ENCODE results near the gene PDZD2.

DNA sequence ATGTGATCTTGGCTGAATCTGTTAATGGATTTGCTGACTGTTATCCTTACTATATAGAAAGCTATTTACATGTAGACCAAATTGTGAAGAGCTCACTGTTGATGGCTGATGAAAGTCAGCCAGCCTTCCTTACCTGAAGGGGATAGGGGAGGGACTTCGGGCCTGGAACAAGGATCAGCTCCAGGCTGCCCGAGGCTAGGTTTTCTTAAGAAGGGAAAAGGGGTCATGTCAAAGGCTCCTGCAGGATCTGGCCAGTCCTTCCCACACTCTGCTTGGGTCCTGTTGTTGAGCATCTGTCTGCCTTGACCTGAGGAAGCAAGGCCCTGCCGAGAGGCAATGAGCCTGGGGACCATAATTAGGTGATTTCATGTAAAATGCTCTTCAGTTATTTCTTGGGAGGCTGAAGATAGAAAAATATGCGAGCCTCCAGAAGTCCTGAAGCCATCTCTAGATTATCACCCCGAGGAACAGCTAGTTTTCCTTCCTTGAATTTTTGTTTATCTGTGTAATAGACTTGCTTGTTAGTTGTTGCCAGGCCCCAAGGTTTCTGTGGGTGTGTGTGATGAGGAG lies 261.4 kb downstream of the PDZD2 start:
- TF ChIP-seq, protein P1, sequence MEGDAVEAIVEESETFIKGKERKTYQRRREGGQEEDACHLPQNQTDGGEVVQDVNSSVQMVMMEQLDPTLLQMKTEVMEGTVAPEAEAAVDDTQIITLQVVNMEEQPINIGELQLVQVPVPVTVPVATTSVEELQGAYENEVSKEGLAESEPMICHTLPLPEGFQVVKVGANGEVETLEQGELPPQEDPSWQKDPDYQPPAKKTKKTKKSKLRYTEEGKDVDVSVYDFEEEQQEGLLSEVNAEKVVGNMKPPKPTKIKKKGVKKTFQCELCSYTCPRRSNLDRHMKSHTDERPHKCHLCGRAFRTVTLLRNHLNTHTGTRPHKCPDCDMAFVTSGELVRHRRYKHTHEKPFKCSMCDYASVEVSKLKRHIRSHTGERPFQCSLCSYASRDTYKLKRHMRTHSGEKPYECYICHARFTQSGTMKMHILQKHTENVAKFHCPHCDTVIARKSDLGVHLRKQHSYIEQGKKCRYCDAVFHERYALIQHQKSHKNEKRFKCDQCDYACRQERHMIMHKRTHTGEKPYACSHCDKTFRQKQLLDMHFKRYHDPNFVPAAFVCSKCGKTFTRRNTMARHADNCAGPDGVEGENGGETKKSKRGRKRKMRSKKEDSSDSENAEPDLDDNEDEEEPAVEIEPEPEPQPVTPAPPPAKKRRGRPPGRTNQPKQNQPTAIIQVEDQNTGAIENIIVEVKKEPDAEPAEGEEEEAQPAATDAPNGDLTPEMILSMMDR (conservative IDR thresholded peaks at IDR 0.05; ENCODE audit: low read length) = no peak
- no peak for TF ChIP-seq EZH2phosphoT487 (IDR thresholded peaks at IDR 0.05; ENCODE audit: borderline replicate concordance)

Measured in Loucy (cell line).